Omental fat pad (tissue), 4 donors: ENCODE measurements around the gene PHPT1. TPM values are rescaled to one million over a fixed set of nuclear protein-coding genes. Genes with fewer than 3 reads are reported as not detected.

Experiments
- ATAC-seq: fragments of 150-250 bp; one replicate; pipeline ENCODE4 v1.9.1; 2016; ENCODE audit warnings: mild to moderate bottlenecking, moderate library complexity; ENCODE audit not compliant: low FRiP score
- DNase-seq: peaks from one replicate; pipeline ENCODE4 v3.0.0-alpha.2; 2019; ENCODE audit warnings: low spot score
- total RNA-seq, 4 donors: library from RNA; depleted of rRNA; stranded (reverse); fragments of >200 nt; gene quantifications; one replicate each; pipeline ENCODE4 v1.1.0, GENCODE V29; 2016
- TF ChIP-seq, protein P1 (sequence below), 3 donors: fragments of 450-650 bp; IDR thresholded peaks; one replicate each; pipeline ENCODE4 v1.5.1; 2016 to 2017; ENCODE audit warnings: antibody characterized with exemption in 3 of 3, mild to moderate bottlenecking in 3 of 3, moderate library complexity in 2 of 3

Gene PHPT1
- total RNA-seq, 4 donors from 2014 or later: 27.1 to 53.9 (median 40.9) TPM

DNA sequence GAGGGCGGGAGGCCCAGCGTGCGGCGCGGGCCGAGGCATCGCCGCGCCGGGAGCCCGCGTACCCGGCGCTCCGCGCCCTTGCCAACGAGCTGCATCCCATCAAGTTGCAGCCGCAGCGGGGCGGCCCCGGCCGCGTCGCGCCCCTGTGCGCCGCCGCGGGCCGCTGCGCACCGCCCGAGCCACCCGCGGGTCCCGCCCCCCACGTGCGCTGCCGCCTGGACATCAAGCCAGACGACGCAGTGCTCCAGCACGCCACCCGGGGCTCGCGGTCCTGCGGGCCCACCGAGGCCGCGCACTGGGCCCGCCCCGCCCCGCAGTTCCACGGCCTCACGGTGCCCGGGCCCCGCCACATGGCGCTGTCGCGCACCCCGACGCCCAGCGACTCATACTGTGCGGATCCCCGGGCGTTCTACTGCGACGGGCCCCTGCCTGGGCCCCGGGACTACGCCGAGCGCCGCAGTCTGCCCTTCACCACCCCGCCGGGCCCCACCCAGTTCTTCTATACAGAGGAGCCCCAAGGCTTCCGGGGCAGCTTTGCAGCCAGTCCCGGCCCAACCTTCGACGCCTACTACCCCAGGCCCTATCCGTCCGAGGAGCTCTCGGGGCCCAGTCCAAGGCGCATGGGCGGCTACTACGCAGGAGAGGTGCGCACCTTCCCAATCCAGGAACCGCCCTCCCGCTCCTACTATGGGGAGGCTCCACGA lies 4.3 kb upstream of the PHPT1 start:
- TF ChIP-seq, protein P1, sequence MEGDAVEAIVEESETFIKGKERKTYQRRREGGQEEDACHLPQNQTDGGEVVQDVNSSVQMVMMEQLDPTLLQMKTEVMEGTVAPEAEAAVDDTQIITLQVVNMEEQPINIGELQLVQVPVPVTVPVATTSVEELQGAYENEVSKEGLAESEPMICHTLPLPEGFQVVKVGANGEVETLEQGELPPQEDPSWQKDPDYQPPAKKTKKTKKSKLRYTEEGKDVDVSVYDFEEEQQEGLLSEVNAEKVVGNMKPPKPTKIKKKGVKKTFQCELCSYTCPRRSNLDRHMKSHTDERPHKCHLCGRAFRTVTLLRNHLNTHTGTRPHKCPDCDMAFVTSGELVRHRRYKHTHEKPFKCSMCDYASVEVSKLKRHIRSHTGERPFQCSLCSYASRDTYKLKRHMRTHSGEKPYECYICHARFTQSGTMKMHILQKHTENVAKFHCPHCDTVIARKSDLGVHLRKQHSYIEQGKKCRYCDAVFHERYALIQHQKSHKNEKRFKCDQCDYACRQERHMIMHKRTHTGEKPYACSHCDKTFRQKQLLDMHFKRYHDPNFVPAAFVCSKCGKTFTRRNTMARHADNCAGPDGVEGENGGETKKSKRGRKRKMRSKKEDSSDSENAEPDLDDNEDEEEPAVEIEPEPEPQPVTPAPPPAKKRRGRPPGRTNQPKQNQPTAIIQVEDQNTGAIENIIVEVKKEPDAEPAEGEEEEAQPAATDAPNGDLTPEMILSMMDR (IDR thresholded peaks at IDR 0.05): no peak
- ATAC-seq: no peak

DNA sequence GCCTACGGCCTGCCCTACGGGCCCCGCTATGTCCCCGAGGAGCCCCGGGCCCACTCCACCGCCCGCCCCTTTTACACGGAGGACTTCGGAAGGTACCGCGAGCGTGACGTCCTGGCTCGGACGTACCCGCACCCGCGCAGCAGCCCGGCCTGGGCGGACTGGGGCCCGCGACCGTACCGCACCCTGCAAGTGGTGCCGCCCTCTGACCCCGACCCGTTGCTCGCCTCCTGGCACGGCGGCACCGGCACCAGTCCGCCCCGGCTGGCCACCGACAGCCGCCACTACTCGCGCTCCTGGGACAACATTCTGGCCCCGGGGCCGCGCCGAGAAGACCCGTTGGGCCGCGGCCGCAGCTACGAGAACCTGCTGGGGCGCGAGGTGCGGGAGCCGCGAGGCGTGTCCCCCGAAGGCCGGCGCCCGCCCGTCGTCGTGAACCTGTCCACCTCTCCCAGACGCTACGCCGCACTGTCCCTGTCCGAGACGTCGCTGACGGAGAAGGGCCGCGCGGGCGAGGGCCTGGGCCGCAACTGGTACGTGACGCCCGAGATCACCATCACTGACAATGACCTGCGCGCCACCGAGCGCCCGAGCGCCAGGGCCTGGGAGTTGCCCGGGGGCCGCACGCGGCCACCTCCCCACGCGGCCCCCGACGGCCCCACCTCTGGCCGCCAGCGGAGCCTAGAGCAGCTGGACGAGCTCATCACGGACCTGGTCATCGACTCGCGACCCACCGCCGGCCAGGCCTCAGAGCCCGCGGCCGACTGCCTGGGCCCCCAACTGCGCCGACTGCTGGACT lies 3.5 kb upstream of the PHPT1 start:
- DNase-seq: no peak
- ATAC-seq: no peak
- TF ChIP-seq, protein P1 (IDR thresholded peaks at IDR 0.05): no peak

More for the DNA sequence above, 4.3 kb upstream of the PHPT1 start:
- no peak for DNase-seq

DNA sequence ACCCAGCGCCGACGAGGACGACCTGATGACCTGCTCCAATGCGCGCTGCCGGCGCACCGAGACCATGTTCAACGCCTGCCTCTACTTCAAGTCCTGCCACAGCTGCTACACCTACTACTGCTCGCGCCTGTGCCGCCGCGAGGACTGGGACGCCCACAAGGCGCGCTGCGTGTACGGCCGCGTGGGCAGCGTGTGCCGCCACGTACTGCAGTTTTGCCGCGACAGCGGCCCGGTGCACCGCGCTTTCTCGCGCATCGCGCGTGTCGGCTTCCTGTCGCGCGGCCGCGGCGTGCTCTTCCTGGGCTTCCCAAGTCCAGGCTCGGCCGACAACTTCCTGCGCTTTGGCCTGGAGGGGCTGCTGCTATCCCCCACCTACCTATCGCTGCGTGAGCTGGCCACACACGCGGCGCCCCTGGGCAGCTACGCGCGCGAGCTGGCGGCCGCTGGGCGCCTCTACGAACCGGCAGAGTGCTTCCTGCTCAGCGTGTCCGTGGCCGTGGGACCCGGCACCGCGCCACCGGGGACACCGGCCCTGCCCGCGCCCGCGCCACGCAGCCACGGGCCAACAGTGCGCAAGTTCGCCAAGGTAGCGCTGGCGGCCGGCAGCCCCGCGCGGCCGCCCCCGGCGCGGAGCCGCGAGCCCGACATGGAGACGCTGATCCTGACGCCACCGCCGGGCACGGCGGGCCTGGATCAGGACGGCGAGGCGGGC lies 2.7 kb upstream of the PHPT1 start:
- TF ChIP-seq, protein P1 (IDR thresholded peaks at IDR 0.05): no peak
- no peak for DNase-seq
- no peak for ATAC-seq

DNA sequence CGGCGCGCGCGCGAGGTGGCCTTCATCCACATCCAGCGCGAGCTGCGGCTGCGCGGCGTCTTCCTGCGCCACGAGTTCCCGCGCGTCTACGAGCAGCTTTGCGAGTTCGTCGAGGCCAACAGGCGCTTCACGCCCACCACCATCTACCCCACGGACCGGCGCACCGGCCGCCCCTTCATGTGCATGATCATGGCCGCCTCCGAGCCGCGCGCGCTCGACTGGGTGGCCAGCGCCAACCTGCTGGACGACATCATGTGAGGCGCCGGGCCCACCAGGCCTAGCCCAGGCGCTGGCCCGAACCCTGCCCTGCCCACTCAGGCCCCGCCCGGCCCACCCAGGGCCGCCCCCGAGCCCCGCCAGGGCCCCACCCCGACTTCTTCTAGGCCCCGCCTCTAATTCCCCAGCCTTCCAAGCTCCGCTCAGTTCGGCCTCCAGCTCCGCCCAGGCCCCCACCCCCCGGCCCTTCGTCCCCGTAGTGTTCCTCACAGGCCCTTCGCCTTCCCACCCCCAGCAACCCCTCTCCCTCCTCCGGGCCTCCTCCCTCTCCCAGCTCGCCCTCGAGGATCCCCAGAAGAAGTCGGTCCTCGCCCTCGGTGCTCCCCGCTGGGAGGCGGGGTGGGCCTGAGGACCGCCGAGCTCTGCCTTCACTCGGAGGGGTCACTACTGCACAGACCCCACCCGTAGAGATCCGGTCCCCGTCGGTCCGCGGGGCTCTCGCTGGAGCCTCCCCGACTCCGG lies 2.0 kb upstream of the PHPT1 start:
- TF ChIP-seq, protein P1 (IDR thresholded peaks at IDR 0.05): no peak
- DNase-seq: no peak
- ATAC-seq: no peak

DNA sequence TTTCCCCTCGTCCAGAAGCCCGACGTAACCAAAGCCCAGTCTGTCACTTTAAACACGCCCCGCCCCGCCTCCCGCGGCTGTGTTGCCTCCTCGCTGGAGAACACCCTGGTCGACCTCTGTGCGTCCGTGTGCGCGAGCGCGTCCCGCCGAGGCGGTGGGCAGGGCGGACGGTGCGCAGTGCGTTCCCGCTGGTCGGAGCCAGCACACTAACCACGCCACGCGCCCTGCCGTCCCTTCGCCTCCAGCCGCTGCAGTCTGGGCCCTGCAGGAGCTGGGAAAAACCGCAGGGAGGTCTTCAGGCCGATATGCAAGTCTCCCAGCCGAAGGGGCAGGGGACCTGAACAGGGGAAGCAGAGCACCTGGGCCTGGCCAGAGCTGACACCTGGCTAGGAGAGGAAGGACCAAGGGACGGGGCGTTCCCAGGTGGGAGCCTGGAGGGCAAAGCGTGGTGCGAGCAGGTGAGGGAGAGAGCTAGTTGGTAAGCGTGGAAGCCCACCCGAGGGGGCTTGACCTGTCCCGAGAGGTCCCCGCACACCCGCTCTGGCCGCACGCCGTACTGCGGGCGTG lies 1.3 kb upstream of the PHPT1 start:
- DNase-seq: peak; percentile 58

More for the DNA sequence above, 1.3 kb upstream of the PHPT1 start:
- no peak for ATAC-seq
- TF ChIP-seq, protein P1 (IDR thresholded peaks at IDR 0.05): no peak
